Activated CD4-positive, alpha-beta T cell treated with anti-CD3 and anti-CD28 coated beads for 24 hours (primary cell): ENCODE results near the gene OVCH1.

ENCODE experiments used
- DNase-seq, 2 donors: peaks; one replicate each; pipeline ENCODE4 v3.0.0-alpha.2; 2020; ENCODE audit warnings: low read depth in 2 of 2

Gene OVCH1, protein sequence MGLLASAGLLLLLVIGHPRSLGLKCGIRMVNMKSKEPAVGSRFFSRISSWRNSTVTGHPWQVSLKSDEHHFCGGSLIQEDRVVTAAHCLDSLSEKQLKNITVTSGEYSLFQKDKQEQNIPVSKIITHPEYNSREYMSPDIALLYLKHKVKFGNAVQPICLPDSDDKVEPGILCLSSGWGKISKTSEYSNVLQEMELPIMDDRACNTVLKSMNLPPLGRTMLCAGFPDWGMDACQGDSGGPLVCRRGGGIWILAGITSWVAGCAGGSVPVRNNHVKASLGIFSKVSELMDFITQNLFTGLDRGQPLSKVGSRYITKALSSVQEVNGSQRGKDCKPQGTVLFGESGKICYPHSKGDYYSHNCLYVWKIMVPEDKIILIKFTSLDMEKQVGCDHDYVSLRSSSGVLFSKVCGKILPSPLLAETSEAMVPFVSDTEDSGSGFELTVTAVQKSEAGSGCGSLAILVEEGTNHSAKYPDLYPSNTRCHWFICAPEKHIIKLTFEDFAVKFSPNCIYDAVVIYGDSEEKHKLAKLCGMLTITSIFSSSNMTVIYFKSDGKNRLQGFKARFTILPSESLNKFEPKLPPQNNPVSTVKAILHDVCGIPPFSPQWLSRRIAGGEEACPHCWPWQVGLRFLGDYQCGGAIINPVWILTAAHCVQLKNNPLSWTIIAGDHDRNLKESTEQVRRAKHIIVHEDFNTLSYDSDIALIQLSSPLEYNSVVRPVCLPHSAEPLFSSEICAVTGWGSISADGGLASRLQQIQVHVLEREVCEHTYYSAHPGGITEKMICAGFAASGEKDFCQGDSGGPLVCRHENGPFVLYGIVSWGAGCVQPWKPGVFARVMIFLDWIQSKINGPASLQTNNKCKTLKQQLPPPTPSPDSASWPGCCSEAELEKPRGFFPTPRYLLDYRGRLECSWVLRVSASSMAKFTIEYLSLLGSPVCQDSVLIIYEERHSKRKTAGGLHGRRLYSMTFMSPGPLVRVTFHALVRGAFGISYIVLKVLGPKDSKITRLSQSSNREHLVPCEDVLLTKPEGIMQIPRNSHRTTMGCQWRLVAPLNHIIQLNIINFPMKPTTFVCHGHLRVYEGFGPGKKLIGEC

DNA sequence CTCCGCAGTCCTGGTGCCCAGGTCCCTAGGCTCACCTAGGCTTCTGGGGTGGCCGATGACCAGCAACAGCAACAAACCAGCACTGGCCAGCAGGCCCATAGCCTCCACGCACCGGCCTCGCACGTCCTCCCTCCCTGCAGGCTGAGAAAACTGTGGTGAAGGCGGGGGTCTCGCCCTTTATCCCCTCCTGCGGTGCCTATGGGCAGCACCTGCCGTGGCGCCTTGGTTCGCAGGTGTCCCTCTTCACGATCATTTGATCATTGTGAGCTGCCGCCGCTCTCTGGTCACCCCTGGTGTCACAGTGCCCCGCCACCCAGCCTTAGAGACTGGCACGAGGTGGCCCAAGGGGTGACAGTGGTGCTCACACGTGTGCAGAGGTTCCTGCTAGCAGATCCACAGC is at the start of gene OVCH1:
TSS of gene OVCH1 (minus strand) at position 99 of the 400 bp plus-strand sequence. CDS start at position 99, 0 bp downstream.
- no peak for DNase-seq

DNA sequence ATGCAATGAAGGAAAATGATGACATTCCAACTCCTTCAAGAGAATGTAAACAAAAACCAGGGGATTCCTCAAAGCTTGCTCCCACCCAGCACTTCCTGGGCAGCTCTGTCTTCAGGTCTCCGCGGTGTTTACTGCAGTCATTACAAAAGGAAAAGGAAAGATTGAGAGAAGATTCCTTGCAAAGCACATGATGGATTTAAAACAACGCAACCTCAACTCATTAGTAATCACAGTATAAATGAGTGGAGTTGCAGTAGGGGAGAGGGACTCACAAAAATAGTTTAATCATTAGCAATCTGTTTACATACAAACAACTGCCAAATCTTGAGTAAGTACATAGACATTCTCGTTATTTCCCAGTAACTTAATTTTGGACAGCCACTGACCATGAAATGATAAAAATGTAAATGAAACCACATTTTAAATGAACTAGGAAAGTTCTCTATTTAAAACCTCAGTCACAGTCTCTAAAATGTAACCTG is 49.7 kb upstream of the OVCH1 start:
- no peak for DNase-seq

DNA sequence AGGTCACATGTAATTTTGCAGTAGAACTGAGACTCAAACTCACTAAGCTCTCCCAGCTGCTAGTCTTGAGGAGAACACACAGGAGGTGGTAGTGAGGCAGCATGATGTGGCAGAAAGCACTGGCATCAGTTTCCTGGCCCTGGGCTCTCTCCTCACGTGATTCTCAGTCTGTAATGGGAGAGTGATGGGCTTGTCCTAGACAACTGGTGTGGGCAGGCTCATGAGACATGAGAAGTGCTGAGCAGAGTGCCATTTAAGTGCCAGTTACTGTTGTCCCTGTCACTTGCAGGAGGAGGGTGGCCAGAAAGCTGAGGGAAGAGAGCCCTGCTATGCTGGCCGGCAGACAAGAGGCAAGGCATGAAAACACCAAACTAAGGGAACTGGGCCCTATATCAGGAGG is 48.5 kb upstream of the OVCH1 start:
- no peak for DNase-seq

DNA sequence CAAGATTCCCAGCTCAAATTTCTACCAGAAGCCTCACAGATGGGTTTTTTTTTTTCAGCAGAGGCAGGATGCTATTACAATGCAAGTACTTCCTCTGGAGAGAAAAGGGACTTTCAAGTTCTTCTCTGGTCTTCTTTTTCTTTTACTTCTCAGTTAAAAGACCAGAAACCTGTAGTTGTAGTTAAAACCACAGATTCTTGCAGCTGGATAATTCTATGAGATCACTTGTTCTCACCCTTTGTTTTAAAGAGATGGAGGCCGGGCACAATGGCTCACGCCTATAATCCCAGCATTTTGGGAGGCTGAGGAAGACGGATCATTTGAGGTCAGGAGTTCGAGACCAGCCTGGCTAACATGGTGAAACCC is 47.6 kb upstream of the OVCH1 start:
- DNase-seq = no peak

DNA sequence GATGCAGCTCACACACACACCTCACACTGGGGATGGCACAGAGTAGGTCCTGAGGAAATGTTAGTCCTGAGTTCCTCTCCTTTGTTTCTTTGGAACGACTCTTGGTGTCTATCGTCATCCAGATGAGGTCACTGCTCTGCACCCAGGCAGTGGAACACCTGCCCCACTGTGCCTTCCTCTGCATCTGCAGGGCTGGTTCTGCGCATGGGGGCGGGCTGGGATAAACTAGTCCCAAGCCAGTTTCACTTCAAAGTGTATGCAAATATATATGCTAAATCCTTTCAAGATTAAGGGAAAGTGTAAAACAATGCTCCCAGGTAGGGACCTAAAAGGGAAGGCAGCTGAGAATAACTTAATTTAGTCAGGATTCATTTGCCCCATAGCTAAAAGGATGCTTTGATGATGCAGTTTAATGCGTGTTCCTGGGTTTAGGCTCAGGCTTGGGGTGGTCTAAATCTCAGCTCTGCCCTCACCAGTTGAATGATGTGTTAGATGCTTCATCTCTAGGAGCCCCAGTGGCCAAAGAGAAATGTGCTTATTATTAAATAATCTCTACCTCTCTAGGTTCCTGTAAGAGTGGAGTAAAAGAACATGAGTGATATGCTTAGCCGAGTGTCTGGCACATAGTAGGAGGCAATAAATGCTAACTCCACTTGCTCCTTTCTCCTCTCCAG is 47.1 kb upstream of the OVCH1 start:
- DNase-seq = no peak

DNA sequence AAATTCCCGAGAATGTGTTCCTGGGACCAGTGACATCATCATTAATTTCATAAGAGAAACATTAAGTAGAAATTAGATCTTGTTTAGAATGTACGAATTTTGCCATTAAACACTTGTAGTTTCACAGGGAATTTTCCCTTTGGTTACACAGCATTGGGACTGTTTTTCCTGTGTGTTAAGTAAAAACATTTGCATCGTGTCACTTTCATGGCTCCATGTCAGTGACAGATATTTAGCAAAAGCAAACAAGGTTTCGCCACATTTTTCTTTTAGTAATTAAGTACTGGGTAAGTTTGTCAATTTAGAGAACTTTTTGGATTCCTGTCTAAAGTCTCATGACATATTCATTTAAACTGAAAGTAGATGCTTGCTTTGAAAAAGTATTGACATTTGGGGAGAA is 45.5 kb upstream of the OVCH1 start:
- no peak for DNase-seq

DNA sequence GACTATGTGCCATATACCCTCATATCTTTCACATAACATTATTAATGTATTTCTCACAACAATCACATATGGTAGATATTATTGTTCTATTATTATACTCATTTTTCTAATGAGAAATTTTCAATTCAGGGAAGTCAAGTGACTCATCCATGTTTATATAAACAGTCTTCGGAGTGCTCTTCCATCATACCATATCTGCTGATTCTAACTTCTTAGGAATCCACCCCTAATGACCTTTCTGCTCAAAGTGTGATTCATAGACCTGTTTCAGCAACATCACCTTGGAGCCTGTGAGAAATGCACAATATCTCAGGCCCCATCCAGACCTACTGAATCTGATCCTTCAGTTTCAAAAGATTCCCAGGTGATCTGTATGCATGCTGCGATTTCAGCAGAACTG is 39.8 kb upstream of the OVCH1 start:
- no peak for DNase-seq

DNA sequence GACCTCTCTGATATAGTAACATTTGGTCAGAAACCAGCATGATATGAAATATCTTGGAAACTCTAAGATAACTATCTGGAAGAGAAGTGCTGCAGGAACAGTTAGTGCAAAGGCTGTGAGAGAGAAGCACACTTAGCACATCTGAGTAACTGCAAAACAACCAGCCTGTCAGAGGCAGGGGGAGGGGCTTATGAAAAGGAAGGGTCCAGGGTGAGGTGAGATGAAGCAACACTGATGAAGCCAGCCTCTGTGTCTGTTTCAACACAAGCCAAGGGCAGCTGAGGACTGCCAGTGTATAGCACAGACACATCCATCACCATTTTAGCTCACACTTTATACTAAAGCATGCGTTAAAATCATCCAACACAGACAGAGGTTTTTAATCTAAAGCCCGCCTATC is 37.4 kb upstream of the OVCH1 start:
- no peak for DNase-seq

DNA sequence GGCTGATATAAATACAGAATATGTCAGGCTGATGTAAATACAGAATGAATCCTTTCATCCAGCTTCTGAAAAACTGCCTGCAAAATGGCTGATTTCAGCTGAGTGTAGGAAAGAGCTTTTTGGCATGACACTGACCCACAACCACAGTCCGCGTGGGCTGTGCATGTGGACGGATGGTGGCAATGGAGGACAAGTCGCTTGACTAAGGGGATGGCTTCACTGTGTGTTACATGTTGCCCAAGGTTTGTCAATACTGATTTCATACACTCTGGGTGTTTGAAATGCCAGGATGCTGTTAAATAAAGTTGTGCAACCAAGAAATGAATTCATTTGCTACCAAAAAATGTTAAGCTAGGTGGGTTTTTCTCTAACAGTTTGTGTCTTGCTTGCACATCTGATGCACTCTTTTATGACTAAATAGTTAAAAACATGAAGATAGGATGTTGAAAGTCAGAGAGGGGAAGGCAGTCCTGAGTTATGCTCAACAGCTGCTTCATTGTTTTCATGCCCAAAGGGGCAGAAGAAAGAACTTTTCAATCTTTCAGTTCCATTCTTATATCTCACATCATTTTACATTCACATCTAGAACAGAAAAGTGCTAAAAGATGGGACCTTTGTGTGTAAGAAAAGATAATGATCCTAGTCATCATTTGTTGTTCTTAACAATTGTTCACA is 36.5 kb upstream of the OVCH1 start:
- no peak for DNase-seq

DNA sequence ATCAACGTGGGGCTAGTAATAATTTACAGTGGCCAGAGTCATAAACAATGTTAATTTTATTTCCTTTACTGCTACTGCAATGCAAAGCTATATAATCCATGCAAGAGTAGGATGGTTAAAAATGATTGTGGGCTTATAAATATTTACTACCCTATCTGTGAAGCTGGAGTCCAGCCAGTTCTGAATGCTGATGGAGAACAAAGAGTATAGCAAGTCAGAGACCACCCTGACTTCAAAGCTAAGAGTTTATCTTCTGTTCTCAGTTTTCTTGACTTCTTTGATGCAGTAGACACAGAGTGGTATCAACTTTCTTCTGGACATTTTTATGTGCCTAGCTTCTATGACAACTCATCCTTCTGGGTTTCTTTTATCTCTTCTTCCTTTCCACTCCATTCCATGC is 34.0 kb upstream of the OVCH1 start:
- no peak for DNase-seq

DNA sequence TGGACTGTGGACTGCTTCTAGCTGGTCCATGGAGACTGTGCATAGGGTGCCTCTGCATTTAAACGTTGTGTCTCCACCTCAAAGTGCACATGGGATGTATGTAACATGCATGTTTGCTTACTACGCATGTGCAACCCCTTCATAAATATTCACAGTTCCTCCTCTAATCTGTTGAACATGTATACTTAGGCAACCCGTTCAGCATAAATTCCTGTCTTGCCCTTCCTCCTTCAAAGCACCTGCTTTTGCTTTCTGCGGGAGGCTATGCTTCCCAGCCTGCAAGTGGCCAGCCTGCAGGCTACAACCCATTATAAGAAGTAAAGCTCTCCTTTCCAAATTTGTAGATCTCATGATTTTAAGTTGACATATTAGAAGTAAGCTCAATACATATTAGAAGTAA is 33.0 kb upstream of the OVCH1 start:
- DNase-seq = no peak

DNA sequence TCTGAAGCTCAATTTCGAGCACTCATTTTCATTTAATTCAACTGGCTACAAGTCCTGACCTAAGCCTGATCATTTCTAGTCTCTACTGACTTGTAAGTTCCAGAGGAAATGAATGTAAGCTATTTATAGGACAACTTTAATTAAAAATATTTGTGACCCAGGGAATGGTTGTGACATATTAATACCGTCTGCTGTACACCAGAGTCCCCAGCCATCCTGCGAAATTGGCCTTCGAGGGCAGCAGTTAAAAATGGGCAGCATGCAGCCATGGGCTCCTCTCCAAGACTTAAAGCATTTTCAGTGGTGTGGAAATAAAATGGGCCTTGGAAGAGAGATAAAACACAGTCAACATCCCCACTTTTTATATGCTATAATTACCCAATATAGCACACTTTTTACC is 30.7 kb upstream of the OVCH1 start:
- DNase-seq = no peak

DNA sequence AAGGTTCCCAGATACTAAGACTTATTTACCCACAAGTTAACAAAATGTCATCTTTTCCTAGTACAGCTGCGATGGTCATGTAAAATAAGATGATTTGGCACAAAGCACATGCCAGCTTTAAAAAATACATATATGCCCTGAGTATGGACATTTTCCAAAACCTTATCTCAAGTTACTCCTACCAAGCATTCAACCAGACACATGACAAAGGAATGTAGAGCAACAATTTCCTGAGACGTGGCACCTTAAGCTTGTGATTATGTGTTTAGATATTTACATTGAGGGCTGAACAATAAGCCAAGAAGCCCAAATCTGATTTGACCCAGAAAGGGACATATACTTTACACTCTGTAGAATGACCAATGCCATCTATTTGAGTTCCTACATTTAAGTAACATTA is 24.5 kb upstream of the OVCH1 start:
- DNase-seq = no peak

DNA sequence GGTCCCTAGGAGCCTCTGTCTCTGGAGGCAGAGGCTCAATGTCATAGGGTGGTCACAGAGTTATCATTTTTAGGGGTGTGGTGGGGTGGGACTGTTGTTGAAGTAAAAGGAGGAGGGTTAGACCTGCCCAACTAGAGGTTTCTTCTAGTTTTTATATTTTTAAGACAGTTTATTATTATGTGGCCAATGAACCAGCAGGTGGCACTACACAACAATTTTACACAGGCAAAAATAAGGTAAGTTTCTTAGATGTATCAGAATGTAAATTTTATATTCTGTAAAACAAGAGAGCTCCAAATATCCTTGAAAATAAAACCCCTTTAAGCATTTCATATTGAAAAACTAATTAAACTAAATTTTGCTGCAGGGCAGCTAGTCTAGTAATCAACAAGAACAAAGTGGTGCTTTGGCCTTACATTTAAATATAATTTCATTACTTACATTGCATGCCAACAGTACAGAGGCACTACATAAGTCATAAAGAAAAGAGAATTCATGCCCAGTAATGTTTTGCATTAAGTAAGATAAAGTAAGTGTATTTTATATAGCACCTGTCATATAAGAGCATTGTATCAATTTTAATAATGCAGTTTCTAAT is 22.2 kb upstream of the OVCH1 start:
- DNase-seq = no peak

DNA sequence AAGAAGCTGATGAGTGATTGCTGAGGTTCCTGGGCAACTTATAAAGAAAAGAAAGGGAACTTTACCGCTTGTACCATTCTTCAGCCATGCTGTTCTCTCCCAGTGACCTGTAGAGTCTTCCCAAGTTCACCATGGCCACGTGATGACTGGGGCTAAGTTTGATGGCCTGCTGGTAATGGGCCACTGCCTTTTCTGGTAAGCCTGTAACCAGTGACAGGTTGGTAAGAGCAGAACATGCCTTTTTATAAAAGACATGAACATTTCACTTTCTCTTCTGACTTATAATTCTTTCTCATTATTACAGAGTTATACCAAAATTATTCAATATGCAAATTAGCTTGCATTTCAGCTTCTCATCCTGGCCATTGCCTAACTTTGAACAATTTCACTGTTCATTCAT is 20.9 kb upstream of the OVCH1 start:
- no peak for DNase-seq

DNA sequence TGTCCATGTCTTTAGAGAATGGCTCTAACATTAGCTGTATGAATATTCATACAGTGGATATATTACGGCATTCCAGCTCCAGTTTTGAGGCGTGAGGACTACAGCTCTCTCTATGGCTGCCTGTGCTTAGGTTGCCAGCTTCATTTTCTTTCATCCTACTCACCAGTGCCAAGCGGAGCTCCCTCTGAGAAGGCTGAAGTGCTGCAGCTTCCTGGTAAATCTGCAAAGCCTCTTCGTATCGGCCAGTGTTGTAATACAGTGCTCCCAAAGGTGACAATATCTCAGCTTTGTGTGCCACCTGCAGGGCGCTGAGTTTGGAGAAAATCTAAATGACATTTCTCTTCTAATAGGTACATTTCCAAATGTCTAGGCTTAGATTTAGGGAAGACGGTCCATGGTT is 19.8 kb upstream of the OVCH1 start:
- DNase-seq = no peak

DNA sequence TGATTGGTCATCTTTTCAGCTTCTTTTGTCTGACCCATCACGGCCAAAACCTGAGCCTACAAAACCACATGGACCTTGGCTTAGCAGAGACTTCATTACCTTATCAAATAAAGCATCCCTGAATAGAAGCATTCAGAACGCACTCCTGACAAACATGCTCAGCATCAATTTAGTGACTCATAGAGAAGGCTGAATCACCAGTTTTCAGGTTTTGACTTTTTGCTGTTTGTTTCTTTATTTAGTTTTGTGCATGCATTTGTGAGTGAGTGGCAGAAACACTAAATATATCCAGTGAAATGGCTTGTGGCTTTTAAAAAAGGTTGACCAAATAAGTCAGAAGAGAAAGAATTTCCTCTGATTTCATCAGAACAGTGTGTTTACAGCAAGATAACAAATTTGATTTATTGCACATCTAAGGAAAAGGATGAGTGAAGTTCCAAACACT is 19.0 kb upstream of the OVCH1 start:
- DNase-seq = no peak

DNA sequence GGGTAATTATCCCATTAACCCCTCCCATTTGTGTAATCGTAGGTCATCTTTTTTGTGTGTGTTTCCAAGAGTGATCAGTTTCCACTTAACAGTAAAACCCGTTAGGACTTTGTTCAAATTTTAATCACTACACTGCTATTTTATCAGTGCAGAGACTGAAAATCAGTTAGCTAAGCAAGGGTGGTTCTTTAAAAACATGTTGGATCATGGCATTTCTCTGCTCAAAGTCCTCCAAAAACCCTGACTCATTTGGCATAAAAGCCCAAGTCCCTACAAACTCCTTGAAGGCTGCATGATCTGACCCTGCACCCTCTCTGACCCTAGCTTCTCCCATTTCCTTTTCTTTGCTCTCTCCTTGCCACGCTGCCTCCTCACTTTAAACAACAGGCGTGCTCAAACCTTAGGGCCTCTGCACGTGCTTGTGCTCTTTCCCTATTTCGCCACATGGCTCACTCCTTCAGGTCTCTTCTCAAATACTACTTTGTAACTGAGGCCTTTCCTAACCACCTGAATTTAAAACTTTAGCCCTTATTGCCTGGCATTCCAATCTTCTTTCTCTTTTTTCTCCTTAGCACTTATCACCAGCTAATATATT is 13.2 kb upstream of the OVCH1 start:
- no peak for DNase-seq

DNA sequence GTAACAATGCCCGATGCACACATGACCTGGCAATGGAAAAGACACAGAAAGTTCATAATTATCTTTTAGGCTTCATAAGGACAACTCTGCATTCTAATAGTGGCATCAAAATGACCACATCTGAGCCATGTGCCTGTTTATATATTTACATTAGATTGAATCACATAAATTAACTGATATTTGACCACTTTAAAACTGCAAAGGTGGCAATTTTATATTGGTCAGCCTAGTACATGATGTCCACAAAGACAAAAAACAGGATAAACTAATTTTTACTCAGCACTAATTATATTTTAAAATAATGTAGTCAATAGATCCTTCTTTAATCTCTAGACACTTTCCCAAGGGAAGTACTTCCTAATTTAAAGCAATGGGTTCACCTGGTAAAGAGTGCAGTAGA is 12.0 kb upstream of the OVCH1 start:
- no peak for DNase-seq

DNA sequence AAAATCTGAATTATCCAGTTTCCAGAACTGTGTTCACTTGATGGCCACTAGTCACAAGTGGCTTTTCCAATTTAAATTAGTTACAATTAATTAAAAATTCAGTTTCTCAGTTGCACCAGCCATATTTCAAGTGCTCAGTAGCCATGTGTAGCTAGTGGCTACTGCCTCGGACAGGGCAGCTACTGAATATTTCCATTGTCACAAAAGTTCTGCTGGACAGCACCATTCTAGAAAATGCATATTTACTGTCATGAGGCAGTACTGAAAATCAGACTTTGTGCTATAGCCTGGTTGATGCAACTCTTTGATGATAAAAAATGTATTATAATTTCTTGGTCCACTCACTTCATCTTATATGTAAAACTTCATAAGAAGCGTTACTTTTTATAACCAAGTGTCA is 11.5 kb upstream of the OVCH1 start:
- no peak for DNase-seq

DNA sequence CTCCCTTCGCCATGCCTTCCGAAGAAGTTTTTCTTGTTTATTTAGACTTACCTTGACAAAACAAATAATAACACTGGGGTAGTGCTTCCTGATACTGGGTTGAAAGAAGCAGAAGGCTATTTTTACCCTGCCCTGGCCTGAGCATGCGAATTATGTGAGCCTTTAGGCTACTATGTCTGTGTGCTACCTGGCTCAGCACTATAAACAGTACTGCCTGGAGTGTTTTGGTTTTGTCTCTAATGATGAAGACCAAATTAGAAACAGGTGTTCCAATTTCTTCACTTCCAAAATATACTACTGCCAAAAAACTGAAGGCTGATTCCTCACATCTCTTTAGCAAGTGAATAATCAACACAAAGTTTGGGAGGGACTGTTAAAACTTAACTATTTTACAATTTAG is 7.6 kb upstream of the OVCH1 start:
- DNase-seq = no peak
